Measurements from ENCODE around the gene CCDC191. TPM values are rescaled to one million over a fixed set of nuclear protein-coding genes. Genes with fewer than 3 reads are reported as not detected.

The CCDC191 gene
- polyA plus RNA-seq, 3 donors = 0.48 to 2.9 (median 1.2) TPM

DNA sequence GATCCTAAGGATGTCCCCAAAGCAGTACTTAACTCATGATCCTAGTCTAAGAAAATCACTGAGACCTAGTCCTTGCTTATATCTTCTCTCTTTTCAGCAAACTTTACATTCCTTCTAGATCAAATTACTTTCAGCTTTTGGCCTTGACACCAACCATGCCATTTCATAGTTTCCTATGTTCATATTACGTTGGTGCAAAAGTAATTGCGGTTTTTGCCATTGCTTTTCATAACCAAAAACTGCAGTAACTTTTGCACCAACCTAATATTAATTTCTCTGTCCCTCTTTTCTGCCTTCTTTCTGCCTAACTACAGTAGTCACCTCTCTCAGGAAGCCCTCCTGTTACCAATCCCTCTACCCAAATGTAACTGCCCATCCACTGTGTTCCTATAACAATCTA is 36.8 kb downstream of the CCDC191 start:
- DNase-seq = no peak
- WGBS (ENCODE audit: insufficient coverage) = 100% methylated on average over 2 of the region's 2 CpGs
- Histone ChIP-seq H3K27me3 (ENCODE audit: control insufficient read depth in 2 of 2, insufficient read depth in 2 of 2, low read length in 2 of 2) (no peaks in the 10 kb centered on the region), H3K9me3 (replicated peaks in 1 of 2; ENCODE audit: control insufficient read depth in 1 of 2, insufficient read depth in 1 of 2, low read length in 2 of 2) (no peaks in the 10 kb centered on the region), H3K27ac (ENCODE audit: low read depth in 1 of 2, low read length in 2 of 2) (no peak overlapping the region), H3K9ac (ENCODE audit: insufficient read depth, low read length, poor library complexity, severe bottlenecking) (no peak overlapping the region), H4K20me1 (ENCODE audit: insufficient read depth, low read length) (no peaks in the 10 kb centered on the region), H3K79me2 (ENCODE audit: insufficient read depth, low read length) (no peaks in the 10 kb centered on the region), H3K4me2 (replicated peaks; ENCODE audit: extremely low read depth, low read length, poor library complexity, severe bottlenecking) (no peak overlapping the region), H3K4me3 (replicated peaks in 1 of 3; ENCODE audit: low read depth in 2 of 3, low read length in 3 of 3) (no peak overlapping the region), H3K4me1 (ENCODE audit: control insufficient read depth in 1 of 2, insufficient read depth in 2 of 2, low read length in 2 of 2) (no peaks in the 10 kb centered on the region), H3K36me3 (replicated peaks in 1 of 2; ENCODE audit: control insufficient read depth in 1 of 2, insufficient read depth in 2 of 2, low read length in 2 of 2) (no peaks in the 10 kb centered on the region), H2AFZ (ENCODE audit: insufficient read depth, low read depth, low read length, poor library complexity, severe bottlenecking) (no peak overlapping the region)
- no peak overlapping the region for H3K4me3 Mint-ChIP-seq
- intact Hi-C loops (cut with micrococcal nuclease) = no loop called here
- no peak overlapping the region for H3K27ac Mint-ChIP-seq
- TF ChIP-seq CTCF (IDR thresholded peaks at IDR 0.05) = no peak
- H3K27me3 Mint-ChIP-seq (ENCODE audit: low read depth in 3 of 3) = no peaks in the 10 kb centered on the region
- H3K36me3 Mint-ChIP-seq = no peaks in the 10 kb centered on the region
- H3K9me3 Mint-ChIP-seq = no peaks in the 10 kb centered on the region
- H3K4me1 Mint-ChIP-seq = no peaks in the 10 kb centered on the region

GRCh38 chr3:114014211-114014610 is 42.1 kb downstream of the CCDC191 start:
- intact Hi-C loops (cut with micrococcal nuclease) = no loop called here
- H3K9me3 Mint-ChIP-seq = no peaks in the 10 kb centered on the region
- no peaks in the 10 kb centered on the region for H3K4me1 Mint-ChIP-seq
- no peaks in the 10 kb centered on the region for H4K20me1 ChIP-seq (ENCODE audit: insufficient read depth, low read length)
- H3K36me3 ChIP-seq (replicated peaks in 1 of 2; ENCODE audit: control insufficient read depth in 1 of 2, insufficient read depth in 2 of 2, low read length in 2 of 2) = no peaks in the 10 kb centered on the region
- 85% methylated on average over 4 of the region's 7 CpGs for WGBS (ENCODE audit: insufficient coverage)
- DNase-seq = no peak
- no peak overlapping the region for H3K4me3 Mint-ChIP-seq
- H3K36me3 Mint-ChIP-seq = no peaks in the 10 kb centered on the region
- H3K4me3 ChIP-seq (replicated peaks in 1 of 3; ENCODE audit: low read depth in 2 of 3, low read length in 3 of 3) = no peak overlapping the region
- no peaks in the 10 kb centered on the region for H3K79me2 ChIP-seq (ENCODE audit: insufficient read depth, low read length)
- H3K27me3 ChIP-seq (ENCODE audit: control insufficient read depth in 2 of 2, insufficient read depth in 2 of 2, low read length in 2 of 2) = no peaks in the 10 kb centered on the region
- no peaks in the 10 kb centered on the region for H3K4me1 ChIP-seq (ENCODE audit: control insufficient read depth in 1 of 2, insufficient read depth in 2 of 2, low read length in 2 of 2)
- H2AFZ ChIP-seq (ENCODE audit: insufficient read depth, low read depth, low read length, poor library complexity, severe bottlenecking) = no peak overlapping the region
- H3K27ac Mint-ChIP-seq = no peak overlapping the region
- H3K9me3 ChIP-seq (replicated peaks in 1 of 2; ENCODE audit: control insufficient read depth in 1 of 2, insufficient read depth in 1 of 2, low read length in 2 of 2) = no peaks in the 10 kb centered on the region
- no peak for TF ChIP-seq CTCF (IDR thresholded peaks at IDR 0.05)
- H3K27ac ChIP-seq (ENCODE audit: low read depth in 1 of 2, low read length in 2 of 2) = no peak overlapping the region
- no peaks in the 10 kb centered on the region for H3K27me3 Mint-ChIP-seq (ENCODE audit: low read depth in 3 of 3)
- no peak overlapping the region for H3K4me2 ChIP-seq (replicated peaks; ENCODE audit: extremely low read depth, low read length, poor library complexity, severe bottlenecking)
- no peak overlapping the region for H3K9ac ChIP-seq (ENCODE audit: insufficient read depth, low read length, poor library complexity, severe bottlenecking)
